K562 (cell line): ENCODE results near the gene HSD17B11.
"Not testable (repeated sequence)": the region's sequence is repeated elsewhere in the genome, so short reads cannot be mapped to it uniquely, and the experiment has no call there.

Source experiments
- FIP1L1 ChIP-seq: fragments of 200-400 bp; formaldehyde crosslinking; IDR thresholded peaks from 2 replicates; pipeline ENCODE4 v1.6.1; 2018; ENCODE audit warnings: mild to moderate bottlenecking, low read depth, low read length; ENCODE audit not compliant: poor library complexity, severe bottlenecking
- NKRF ChIP-seq: fragments of 450-650 bp; IDR thresholded peaks from 2 replicates; pipeline ENCODE4 v1.6.1; 2016; ENCODE audit warnings: borderline replicate concordance
- SRSF1 ChIP-seq: fragments of 200-400 bp; formaldehyde crosslinking; IDR thresholded peaks from 2 replicates; pipeline ENCODE4 v1.6.1; 2017; ENCODE audit warnings: mild to moderate bottlenecking, low read depth, low read length, moderate library complexity
- ZNF830 ChIP-seq: fragments of 250-450 bp; sonication (Bioruptor Pico); IDR thresholded peaks from 2 replicates; pipeline ENCODE4 v1.5.0; 2021; ENCODE audit warnings: mild to moderate bottlenecking
- TF ChIP-seq, protein P1 (sequence below): fragments of 450-650 bp; IDR thresholded peaks from one replicate; pipeline ENCODE4 v1.6.1; 2018; ENCODE audit warnings: mild to moderate bottlenecking, moderate library complexity; ENCODE audit not compliant: partially characterized antibody

- not testable (repeated sequence) for TF ChIP-seq FIP1L1; SRSF1; NKRF; ZNF830 (CRISPR knock-in tag)
- TF ChIP-seq, protein P1, sequence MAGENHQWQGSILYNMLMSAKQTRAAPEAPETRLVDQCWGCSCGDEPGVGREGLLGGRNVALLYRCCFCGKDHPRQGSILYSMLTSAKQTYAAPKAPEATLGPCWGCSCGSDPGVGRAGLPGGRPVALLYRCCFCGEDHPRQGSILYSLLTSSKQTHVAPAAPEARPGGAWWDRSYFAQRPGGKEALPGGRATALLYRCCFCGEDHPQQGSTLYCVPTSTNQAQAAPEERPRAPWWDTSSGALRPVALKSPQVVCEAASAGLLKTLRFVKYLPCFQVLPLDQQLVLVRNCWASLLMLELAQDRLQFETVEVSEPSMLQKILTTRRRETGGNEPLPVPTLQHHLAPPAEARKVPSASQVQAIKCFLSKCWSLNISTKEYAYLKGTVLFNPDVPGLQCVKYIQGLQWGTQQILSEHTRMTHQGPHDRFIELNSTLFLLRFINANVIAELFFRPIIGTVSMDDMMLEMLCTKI: not testable (repeated sequence)
Measured at GRCh38 chr4:87294911-87295310, 96.1 kb downstream of the HSD17B11 start.
